CD4-positive, CD25-positive, alpha-beta regulatory T cell (primary cell): ENCODE measurements around the gene GP1BA. TPM values are rescaled to one million over a fixed set of nuclear protein-coding genes. Genes with fewer than 3 reads are reported as not detected.

Experiments used
- ATAC-seq, 2 donors: fragments of 150-1000 bp; cut with Tn5 transposase; one replicate each; pipeline ENCODE4 v1.10.0; 2021; ENCODE audit warnings: low read depth in 2 of 2, moderate number of reproducible peaks in 2 of 2, moderate library complexity in 1 of 2
- DNase-seq, 3 donors: peaks; one replicate each; pipeline versions ENCODE4 v3.0.0 to v3.0.0-alpha.2; 2012 to 2022; ENCODE audit warnings: mixed read lengths in 1 of 3
- H3K27ac ChIP-seq: one replicate; pipeline ENCODE4 v1.7.0; 2013; ENCODE audit warnings: mild to moderate bottlenecking, low read length; ENCODE audit not compliant: insufficient read depth, poor library complexity, severe bottlenecking
- H3K27me3 ChIP-seq: one replicate; pipeline ENCODE4 v1.7.0; 2013; ENCODE audit warnings: low read length; ENCODE audit not compliant: control insufficient read depth, insufficient read depth
- H3K36me3 ChIP-seq: one replicate; pipeline ENCODE4 v1.7.0; 2013; ENCODE audit warnings: mild to moderate bottlenecking, low read length, moderate library complexity; ENCODE audit not compliant: control insufficient read depth, insufficient read depth
- H3K4me1 ChIP-seq: 2 replicates; pipeline ENCODE4 v1.7.0; 2013; ENCODE audit warnings: mild to moderate bottlenecking, low read length; ENCODE audit not compliant: insufficient read depth, control insufficient read depth, poor library complexity, severe bottlenecking
- H3K4me3 ChIP-seq: one replicate; pipeline ENCODE4 v1.7.0; 2013; ENCODE audit warnings: low read depth, mild to moderate bottlenecking, low read length, moderate library complexity
- H3K9me3 ChIP-seq, 2 experiments: 1 replicate in 1 of 2; 2 replicates in 1 of 2; pipeline ENCODE4 v1.7.0; 2013; ENCODE audit warnings: low read length in 2 of 2, mild to moderate bottlenecking in 1 of 2, moderate library complexity in 1 of 2; ENCODE audit not compliant: control insufficient read depth in 2 of 2
- H3K27ac Mint-ChIP-seq, 3 donors: one replicate each; pipeline ENCODE4 v1.8.0; 2020 to 2022; ENCODE audit warnings: mild to moderate bottlenecking in 3 of 3, mixed read lengths in 3 of 3, moderate library complexity in 2 of 3
- H3K27me3 Mint-ChIP-seq: one replicate; pipeline ENCODE4 v1.8.0; 2022; ENCODE audit warnings: mild to moderate bottlenecking, mixed read lengths
- H3K36me3 Mint-ChIP-seq: one replicate; pipeline ENCODE4 v1.8.0; 2020; ENCODE audit warnings: mixed read lengths
- H3K4me1 Mint-ChIP-seq, 4 donors: one replicate each; pipeline ENCODE4 v1.8.0; 2020 to 2022; ENCODE audit warnings: mixed read lengths in 4 of 4, mild to moderate bottlenecking in 1 of 4
- H3K4me3 Mint-ChIP-seq, 4 donors: one replicate each; pipeline ENCODE4 v1.8.0; 2020 to 2022; ENCODE audit warnings: mild to moderate bottlenecking in 4 of 4, mixed read lengths in 4 of 4, moderate library complexity in 3 of 4
- H3K9me3 Mint-ChIP-seq, 7 donors: one replicate each; pipeline ENCODE4 v1.8.0; 2020 to 2022; ENCODE audit warnings: mixed read lengths in 7 of 7, mild to moderate bottlenecking in 3 of 7, moderate library complexity in 2 of 7
- polyA plus RNA-seq, 4 donors: library from polyadenylated mRNA; unstranded; fragments of 300-500 nt; fragmentation: Illumina TruSeq; gene quantifications; one replicate each; pipeline ENCODE4 v1.2.3, GENCODE V29; 2021
- total RNA-seq: library from RNA; stranded (reverse); gene quantifications from one replicate; pipeline ENCODE4 v1.2.3, GENCODE V29; 2022

The GP1BA gene
- total and polyA plus RNA-seq, 5 donors from 2014 or later = 0.07 to 1.9 (median 0.22) TPM; not detected in 2

DNA sequence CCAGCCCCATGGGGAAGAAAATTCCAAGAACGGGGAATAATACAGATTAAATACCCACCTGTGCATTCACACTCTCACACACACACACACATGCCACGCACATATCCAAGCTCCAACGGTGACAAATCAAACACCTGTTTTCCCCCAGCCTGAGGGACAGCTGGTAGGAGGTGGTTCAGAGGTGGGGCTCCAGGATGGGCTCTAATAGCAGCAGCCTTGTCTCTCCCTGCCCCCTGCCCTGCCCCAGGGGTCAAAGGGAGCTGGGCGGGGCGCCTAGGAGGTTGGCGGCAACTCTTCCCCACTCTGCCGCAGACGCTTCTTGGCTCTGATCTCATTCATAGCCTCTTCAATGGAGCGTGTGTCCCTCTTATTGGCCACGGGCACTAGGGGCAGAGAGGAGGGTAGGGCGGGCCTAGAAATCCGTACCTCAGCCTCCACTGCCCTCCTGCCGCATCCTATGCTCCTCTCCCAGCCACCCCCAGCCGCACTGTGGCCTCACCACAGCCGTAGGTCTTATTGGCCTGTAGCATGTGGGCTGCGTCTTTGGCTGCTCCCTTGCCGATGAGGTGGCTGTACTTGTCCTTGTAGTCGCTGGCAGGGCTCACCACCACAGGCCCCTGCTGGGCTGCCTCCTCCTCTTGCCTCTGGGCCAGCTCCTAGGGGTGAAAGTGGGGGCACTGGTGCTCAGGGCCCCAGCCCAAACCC lies 27.3 kb downstream of the GP1BA start:
- H3K4me1 Mint-ChIP-seq = peaks cover 0 to 14% (median 8%) of the 10 kb centered on the region in 4 donors
- H3K4me1 ChIP-seq = no peaks in the 10 kb centered on the region
- H3K4me3 ChIP-seq = no peak overlapping the region
- H3K27ac ChIP-seq = no peak overlapping the region
- DNase-seq (no peak), ATAC-seq (no peak)
- H3K27ac Mint-ChIP-seq = no peak overlapping the region
- no peak overlapping the region for H3K4me3 Mint-ChIP-seq
- H3K9me3 ChIP-seq = no peaks in the 10 kb centered on the region
- no peaks in the 10 kb centered on the region for H3K27me3 ChIP-seq
- peaks cover 19% of the 10 kb centered on the region for H3K36me3 ChIP-seq
- H3K36me3 Mint-ChIP-seq = peaks cover 12% of the 10 kb centered on the region
- no peaks in the 10 kb centered on the region for H3K27me3 Mint-ChIP-seq
- no peaks in the 10 kb centered on the region for H3K9me3 Mint-ChIP-seq

GRCh38 chr17:4960279-4960922 lies 28.3 kb downstream of the GP1BA start:
- no peaks in the 10 kb centered on the region for H3K27me3 ChIP-seq
- no peaks in the 10 kb centered on the region for H3K4me1 ChIP-seq
- ATAC-seq = no peak
- Mint-ChIP-seq H3K27me3 (no peaks in the 10 kb centered on the region), H3K27ac (peak overlapping the region in 1 of 3 donors; percentile 15), H3K4me1 (peaks cover 3 to 18% (median 10%) of the 10 kb centered on the region in 4 donors), H3K36me3 (peaks cover 16% of the 10 kb centered on the region), H3K9me3 (no peaks in the 10 kb centered on the region), H3K4me3 (no peak overlapping the region)
- H3K9me3 ChIP-seq = no peaks in the 10 kb centered on the region
- peaks cover 19% of the 10 kb centered on the region for H3K36me3 ChIP-seq
- no peak for DNase-seq
- no peak overlapping the region for H3K27ac ChIP-seq
- no peak overlapping the region for H3K4me3 ChIP-seq

DNA sequence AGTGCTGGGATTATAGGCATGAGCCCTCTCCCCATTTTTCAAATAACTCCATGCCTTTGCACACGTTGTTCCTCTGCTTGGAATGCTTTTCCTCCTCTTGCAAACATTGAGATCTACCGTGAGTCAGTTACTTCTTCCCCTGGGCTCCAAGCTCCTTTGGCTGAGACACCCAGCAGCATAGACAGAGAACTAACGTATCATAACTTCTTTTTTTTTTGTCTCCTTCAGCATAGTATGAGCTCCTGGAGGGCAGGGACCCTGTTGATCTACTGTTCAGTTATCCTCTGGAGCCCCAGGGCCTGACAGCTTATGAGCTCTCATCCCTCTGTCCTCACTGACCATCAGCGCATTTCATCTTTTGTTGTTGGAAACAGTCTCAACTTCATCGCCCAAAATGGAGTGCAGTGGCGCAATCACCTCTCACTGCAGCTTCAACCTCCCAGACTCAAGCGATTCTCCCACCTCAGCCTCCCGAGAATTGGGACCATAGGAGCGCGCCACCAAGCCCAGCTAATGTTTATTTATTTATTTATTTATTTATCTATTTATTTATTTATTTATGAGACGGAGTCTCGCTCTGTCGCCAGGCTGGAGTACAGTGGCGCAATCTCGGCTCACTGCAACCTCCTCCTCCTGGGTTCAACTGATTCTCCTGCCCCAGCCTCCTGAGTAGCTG lies 33.4 kb downstream of the GP1BA start:
- ATAC-seq = no peak
- Histone ChIP-seq H3K9me3 (no peaks in the 10 kb centered on the region), H3K27ac (no peak overlapping the region), H3K36me3 (peaks cover 7% of the 10 kb centered on the region), H3K4me1 (peaks cover 31% of the 10 kb centered on the region), H3K27me3 (no peaks in the 10 kb centered on the region), H3K4me3 (no peak overlapping the region)
- H3K27ac Mint-ChIP-seq = peak overlapping the region in 2 of 3 donors; percentile 7 to 26
- H3K4me1 Mint-ChIP-seq = peaks cover 10 to 25% (median 19%) of the 10 kb centered on the region in 4 donors
- DNase-seq = no peak
- no peaks in the 10 kb centered on the region for H3K27me3 Mint-ChIP-seq
- no peaks in the 10 kb centered on the region for H3K9me3 Mint-ChIP-seq
- H3K36me3 Mint-ChIP-seq = peaks cover 17% of the 10 kb centered on the region
- peak overlapping the region; percentile 41 to 67 (median 66) for H3K4me3 Mint-ChIP-seq

- Mint-ChIP-seq H3K9me3 (no peaks in the 10 kb centered on the region), H3K4me1 (peaks cover 6 to 27% (median 23%) of the 10 kb centered on the region in 4 donors), H3K36me3 (peaks cover 25% of the 10 kb centered on the region), H3K4me3 (no peak overlapping the region), H3K27me3 (no peaks in the 10 kb centered on the region), H3K27ac (peak overlapping the region in 1 of 3 donors; percentile 53)
- peak; percentile 88 to 99 (median 95) for DNase-seq
- Histone ChIP-seq H3K4me1 (peaks cover 31% of the 10 kb centered on the region), H3K27ac (peak overlapping the region; percentile 88), H3K36me3 (peaks cover 7% of the 10 kb centered on the region), H3K27me3 (no peaks in the 10 kb centered on the region), H3K9me3 (no peaks in the 10 kb centered on the region), H3K4me3 (peak overlapping the region; percentile 90)
- peak; percentile 88 to 90 for ATAC-seq
Observed at GRCh38 chr17:4966844-4967538, 34.9 kb downstream of the GP1BA start.

- H3K9me3 Mint-ChIP-seq = no peaks in the 10 kb centered on the region
- no peaks in the 10 kb centered on the region for H3K27me3 Mint-ChIP-seq
- no peaks in the 10 kb centered on the region for H3K27me3 ChIP-seq
- no peak within 1 kb of the TSS for H3K4me3 Mint-ChIP-seq
- peak within 1 kb of the TSS; percentile 90 for H3K4me3 ChIP-seq
- H3K36me3 ChIP-seq = peaks cover 12% of the 10 kb centered on the region
- H3K27ac Mint-ChIP-seq = peak within 1 kb of the TSS in 2 of 3 donors; percentile 43 to 53
- H3K9me3 ChIP-seq = no peaks in the 10 kb centered on the region
- peaks cover 31% of the 10 kb centered on the region for H3K4me1 ChIP-seq
- peaks cover 6 to 27% (median 23%) of the 10 kb centered on the region in 4 donors for H3K4me1 Mint-ChIP-seq
- H3K27ac ChIP-seq = peak within 1 kb of the TSS; percentile 88
- ATAC-seq (peak; percentile 62 to 64), DNase-seq (peak; percentile 87 to 99 (median 97))
- H3K36me3 Mint-ChIP-seq = peaks cover 28% of the 10 kb centered on the region
Observed at GRCh38 chr17:4967539-4968485, 35.7 kb downstream of the GP1BA start, which contains the start of gene SPAG7. Gene SPAG7, minus strand, starts transcription at chr17:4967817. Its CDS starts 13 bp downstream, at chr17:4967804.

DNA sequence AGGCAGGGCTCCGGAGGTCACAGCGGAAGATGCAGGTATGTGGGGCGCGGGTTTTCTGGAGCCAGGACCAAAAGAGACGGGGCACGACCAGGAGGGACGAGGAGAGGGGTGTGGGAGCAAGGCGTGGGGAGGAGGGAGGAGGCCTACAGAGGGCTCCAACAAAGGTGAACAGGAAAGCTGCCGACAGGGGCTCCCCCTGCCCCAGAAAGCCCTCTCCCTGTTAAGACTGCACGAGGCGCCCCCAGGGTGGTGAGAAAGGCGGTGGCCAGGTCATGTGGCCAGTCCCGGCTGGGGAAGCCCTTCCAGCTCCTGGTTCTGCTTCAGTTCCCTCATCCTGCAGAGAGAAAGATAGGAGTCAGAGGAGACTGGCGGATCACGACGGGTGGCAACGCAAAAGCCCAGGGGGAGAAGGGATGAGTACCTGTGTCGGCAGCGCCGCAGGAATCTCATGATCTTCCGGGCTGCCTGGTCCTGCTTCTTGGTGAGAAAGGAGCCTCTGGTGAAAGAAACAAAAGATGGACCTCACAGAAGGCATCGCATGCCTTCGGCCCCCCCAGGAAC lies 36.5 kb downstream of the GP1BA start:
- ATAC-seq (no peak), DNase-seq (no peak)
- Histone ChIP-seq H3K36me3 (peaks cover 20% of the 10 kb centered on the region), H3K4me1 (peaks cover 31% of the 10 kb centered on the region), H3K9me3 (no peaks in the 10 kb centered on the region), H3K27ac (peak overlapping the region; percentile 88), H3K4me3 (peak overlapping the region; percentile 69), H3K27me3 (no peaks in the 10 kb centered on the region)
- Mint-ChIP-seq H3K27ac (peak overlapping the region in 1 of 3 donors; percentile 96), H3K27me3 (no peaks in the 10 kb centered on the region), H3K9me3 (no peaks in the 10 kb centered on the region), H3K4me3 (no peak overlapping the region), H3K36me3 (peaks cover 29% of the 10 kb centered on the region), H3K4me1 (peaks cover 6 to 27% (median 22%) of the 10 kb centered on the region in 4 donors)
